ENCODE results near the gene FN1.
A peak's percentile ranks its signal among the peaks of the same experiment; 100 is the strongest.

FN1 gene

GRCh38 chr2:215430528-215431187 is 5.2 kb downstream of the FN1 start:
- Histone ChIP-seq H3K9ac (ENCODE audit: low read depth, low read length) (no peak overlapping the region), H3K27me3 (ENCODE audit: control insufficient read depth, insufficient read depth, low read length) (peaks cover 9% of the 10 kb centered on the region; the same call in 1 of the 2 replicates), H3K4me1 (ENCODE audit: control insufficient read depth, insufficient read depth, low read length) (peaks cover 10% of the 10 kb centered on the region), H3K4me3 (ENCODE audit: low read depth, low read length) (no peak overlapping the region), H3K27ac (ENCODE audit: low read depth, low read length) (no peak overlapping the region), H3K36me3 (ENCODE audit: control insufficient read depth, insufficient read depth, low read length) (peaks cover 63% of the 10 kb centered on the region), H3K9me3 (ENCODE audit: control insufficient read depth, insufficient read depth, low read length) (no peaks in the 10 kb centered on the region)

- no peaks in the 10 kb centered on the region for H3K9me3 ChIP-seq (ENCODE audit: control insufficient read depth, insufficient read depth, low read length)
- peaks cover under 1% of the 10 kb centered on the region for H3K4me1 ChIP-seq (ENCODE audit: control insufficient read depth, insufficient read depth, low read length)
- H3K27ac ChIP-seq (ENCODE audit: low read depth, low read length): no peak overlapping the region
- peaks cover 72% of the 10 kb centered on the region for H3K36me3 ChIP-seq (ENCODE audit: control insufficient read depth, insufficient read depth, low read length)
- no peak overlapping the region for H3K9ac ChIP-seq (ENCODE audit: low read depth, low read length)
- H3K27me3 ChIP-seq (ENCODE audit: control insufficient read depth, insufficient read depth, low read length): 0 out of 2 replicates have a peak, but pooled peaks cover under 1% of the 10 kb centered on the region
- H3K4me3 ChIP-seq (ENCODE audit: low read depth, low read length): no peak overlapping the region
Observed at GRCh38 chr2:215429424-215429823, 6.4 kb downstream of the FN1 start.

- Histone ChIP-seq H3K27me3 (ENCODE audit: control insufficient read depth, insufficient read depth, low read length) (no peaks in the 10 kb centered on the region), H3K9me3 (ENCODE audit: control insufficient read depth, insufficient read depth, low read length) (no peaks in the 10 kb centered on the region), H3K4me1 (ENCODE audit: control insufficient read depth, insufficient read depth, low read length) (no peaks in the 10 kb centered on the region), H3K4me3 (ENCODE audit: low read depth, low read length) (no peak overlapping the region), H3K9ac (ENCODE audit: low read depth, low read length) (no peak overlapping the region), H3K36me3 (ENCODE audit: control insufficient read depth, insufficient read depth, low read length) (peaks cover 83% of the 10 kb centered on the region), H3K27ac (ENCODE audit: low read depth, low read length) (no peak overlapping the region)
Observed at GRCh38 chr2:215428060-215428910, 7.6 kb downstream of the FN1 start.

- Histone ChIP-seq H3K9me3 (ENCODE audit: control insufficient read depth, insufficient read depth, low read length) (no peaks in the 10 kb centered on the region), H3K4me1 (ENCODE audit: control insufficient read depth, insufficient read depth, low read length) (no peaks in the 10 kb centered on the region), H3K27me3 (ENCODE audit: control insufficient read depth, insufficient read depth, low read length) (no peaks in the 10 kb centered on the region), H3K36me3 (ENCODE audit: control insufficient read depth, insufficient read depth, low read length) (peaks cover 83% of the 10 kb centered on the region), H3K4me3 (ENCODE audit: low read depth, low read length) (no peak overlapping the region), H3K27ac (ENCODE audit: low read depth, low read length) (no peak overlapping the region), H3K9ac (ENCODE audit: low read depth, low read length) (no peak overlapping the region)
Observed at GRCh38 chr2:215427585-215427984, 8.3 kb downstream of the FN1 start.

DNA sequence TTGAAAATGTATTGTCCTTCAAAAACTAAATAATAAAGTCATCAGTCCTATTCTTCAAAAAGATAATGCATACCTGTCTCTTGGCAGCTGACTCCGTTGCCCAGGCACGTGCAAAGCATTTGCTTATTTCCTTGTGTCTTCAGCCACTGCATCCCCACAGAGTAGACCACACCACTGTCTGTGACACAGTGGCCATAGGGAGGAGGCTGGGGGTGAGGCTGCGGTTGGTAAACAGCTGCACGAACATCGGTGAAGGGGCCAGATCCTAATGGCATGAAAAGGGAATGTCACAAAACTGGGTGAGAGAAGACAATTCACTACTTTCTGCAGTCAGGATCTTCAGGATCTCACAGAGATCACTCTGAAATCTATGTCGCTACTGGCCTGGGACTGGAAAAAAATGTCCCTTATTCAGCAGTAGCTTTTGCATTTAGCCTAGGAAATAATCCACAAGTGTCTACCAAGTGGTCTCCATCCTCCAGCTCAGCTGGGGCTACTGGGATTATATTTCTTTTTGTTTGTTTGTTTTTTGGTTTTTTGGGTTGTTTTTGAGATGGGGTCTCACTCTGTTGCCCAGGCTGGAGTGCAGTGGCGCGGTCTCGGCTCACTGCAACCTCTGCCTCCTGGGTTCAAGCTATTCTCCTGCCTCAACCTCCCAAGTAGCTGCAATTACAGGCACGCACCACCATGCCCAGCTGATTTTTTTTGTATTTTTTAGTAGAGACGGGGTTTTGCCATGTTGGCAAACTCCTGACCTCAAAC is 10.7 kb downstream of the FN1 start:
- no peak overlapping the region for H3K4me3 ChIP-seq (ENCODE audit: low read depth, low read length)
- no peaks in the 10 kb centered on the region for H3K27me3 ChIP-seq (ENCODE audit: control insufficient read depth, insufficient read depth, low read length)
- no peaks in the 10 kb centered on the region for H3K9me3 ChIP-seq (ENCODE audit: control insufficient read depth, insufficient read depth, low read length)
- no peaks in the 10 kb centered on the region for H3K4me1 ChIP-seq (ENCODE audit: control insufficient read depth, insufficient read depth, low read length)
- no peak overlapping the region for H3K27ac ChIP-seq (ENCODE audit: low read depth, low read length)
- H3K36me3 ChIP-seq (ENCODE audit: control insufficient read depth, insufficient read depth, low read length): peaks cover 84% of the 10 kb centered on the region
- no peak overlapping the region for H3K9ac ChIP-seq (ENCODE audit: low read depth, low read length)

GRCh38 chr2:215423928-215424540 is 11.8 kb downstream of the FN1 start:
- H3K27me3 ChIP-seq (ENCODE audit: control insufficient read depth, insufficient read depth, low read length): no peaks in the 10 kb centered on the region
- no peaks in the 10 kb centered on the region for H3K4me1 ChIP-seq (ENCODE audit: control insufficient read depth, insufficient read depth, low read length)
- H3K9ac ChIP-seq (ENCODE audit: low read depth, low read length): no peak overlapping the region
- peaks cover 81% of the 10 kb centered on the region for H3K36me3 ChIP-seq (ENCODE audit: control insufficient read depth, insufficient read depth, low read length)
- no peak overlapping the region for H3K4me3 ChIP-seq (ENCODE audit: low read depth, low read length)
- H3K9me3 ChIP-seq (ENCODE audit: control insufficient read depth, insufficient read depth, low read length): no peaks in the 10 kb centered on the region
- no peak overlapping the region for H3K27ac ChIP-seq (ENCODE audit: low read depth, low read length)

DNA sequence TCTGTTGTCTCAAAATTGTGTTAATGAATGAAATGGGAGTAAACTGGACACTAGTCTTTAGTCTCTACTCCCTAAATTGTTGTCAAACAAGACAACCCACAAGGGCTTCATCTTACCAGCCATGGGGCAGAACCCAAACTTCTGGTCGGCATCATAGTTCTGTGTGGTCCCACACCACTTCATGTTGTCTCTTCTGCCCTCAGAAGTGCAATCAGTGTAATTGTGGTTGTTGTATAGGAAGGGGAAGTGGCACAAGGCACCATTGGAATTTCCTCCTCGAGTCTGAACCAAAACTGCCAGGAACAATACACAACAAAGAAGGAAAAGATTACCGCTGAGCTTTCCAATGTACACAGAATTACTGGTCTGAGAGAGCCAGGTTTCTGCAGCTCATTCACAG is 12.6 kb downstream of the FN1 start:
- Histone ChIP-seq H3K27me3 (ENCODE audit: control insufficient read depth, insufficient read depth, low read length) (no peaks in the 10 kb centered on the region), H3K27ac (ENCODE audit: low read depth, low read length) (no peak overlapping the region), H3K36me3 (ENCODE audit: control insufficient read depth, insufficient read depth, low read length) (peaks cover 84% of the 10 kb centered on the region), H3K4me1 (ENCODE audit: control insufficient read depth, insufficient read depth, low read length) (no peaks in the 10 kb centered on the region), H3K9me3 (ENCODE audit: control insufficient read depth, insufficient read depth, low read length) (no peaks in the 10 kb centered on the region), H3K9ac (ENCODE audit: low read depth, low read length) (no peak overlapping the region), H3K4me3 (ENCODE audit: low read depth, low read length) (no peak overlapping the region)

DNA sequence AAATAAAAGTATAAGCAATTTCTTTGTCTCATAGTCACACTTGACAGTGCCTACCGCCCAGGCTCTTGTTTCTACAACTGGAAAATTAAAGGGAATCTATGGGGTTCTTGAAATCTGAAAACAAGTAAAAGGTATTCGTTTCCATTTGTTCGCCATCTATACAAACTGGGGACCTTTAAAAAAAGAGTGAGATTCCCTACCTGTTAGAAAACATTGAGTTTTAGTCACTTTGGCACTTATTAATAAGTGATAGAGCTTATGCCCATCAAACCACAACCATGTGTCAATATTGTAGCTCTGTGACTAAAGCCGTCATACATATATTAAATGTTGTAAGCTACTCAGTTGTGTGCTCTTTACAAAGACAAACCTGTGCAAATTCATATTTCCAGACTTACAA is 13.2 kb downstream of the FN1 start:
- no peak overlapping the region for H3K27ac ChIP-seq (ENCODE audit: low read depth, low read length)
- H3K27me3 ChIP-seq (ENCODE audit: control insufficient read depth, insufficient read depth, low read length): no peaks in the 10 kb centered on the region
- H3K4me1 ChIP-seq (ENCODE audit: control insufficient read depth, insufficient read depth, low read length): no peaks in the 10 kb centered on the region
- H3K36me3 ChIP-seq (ENCODE audit: control insufficient read depth, insufficient read depth, low read length): peaks cover 84% of the 10 kb centered on the region
- no peak overlapping the region for H3K4me3 ChIP-seq (ENCODE audit: low read depth, low read length)
- H3K9ac ChIP-seq (ENCODE audit: low read depth, low read length): no peak overlapping the region
- no peaks in the 10 kb centered on the region for H3K9me3 ChIP-seq (ENCODE audit: control insufficient read depth, insufficient read depth, low read length)

GRCh38 chr2:215421859-215422461 is 13.9 kb downstream of the FN1 start:
- no peaks in the 10 kb centered on the region for H3K27me3 ChIP-seq (ENCODE audit: control insufficient read depth, insufficient read depth, low read length)
- H3K4me1 ChIP-seq (ENCODE audit: control insufficient read depth, insufficient read depth, low read length): no peaks in the 10 kb centered on the region
- H3K27ac ChIP-seq (ENCODE audit: low read depth, low read length): no peak overlapping the region
- no peaks in the 10 kb centered on the region for H3K9me3 ChIP-seq (ENCODE audit: control insufficient read depth, insufficient read depth, low read length)
- no peak overlapping the region for H3K9ac ChIP-seq (ENCODE audit: low read depth, low read length)
- no peak overlapping the region for H3K4me3 ChIP-seq (ENCODE audit: low read depth, low read length)
- peaks cover 80% of the 10 kb centered on the region for H3K36me3 ChIP-seq (ENCODE audit: control insufficient read depth, insufficient read depth, low read length)

DNA sequence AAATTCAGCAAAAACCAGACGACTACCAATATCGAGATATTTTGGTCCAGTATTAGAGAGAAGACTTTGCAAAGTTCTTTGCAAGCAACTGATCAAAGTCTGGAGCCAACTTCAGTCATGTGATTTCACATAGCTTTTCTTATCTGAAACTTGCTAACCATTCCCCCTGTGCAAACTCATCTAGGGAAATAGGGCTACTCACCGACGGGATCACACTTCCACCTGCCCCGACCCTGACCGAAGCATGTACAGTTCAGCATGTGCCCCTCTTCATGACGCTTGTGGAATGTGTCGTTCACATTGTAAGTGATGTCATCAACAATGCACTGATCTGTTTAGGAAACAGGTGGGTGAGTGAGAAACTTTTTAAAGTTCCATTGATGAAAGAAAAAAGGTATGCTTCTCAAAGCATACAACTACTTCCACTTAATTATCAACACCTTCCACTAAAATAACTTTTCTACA is 15.4 kb downstream of the FN1 start:
- Histone ChIP-seq H3K36me3 (ENCODE audit: control insufficient read depth, insufficient read depth, low read length) (peaks cover 84% of the 10 kb centered on the region), H3K4me1 (ENCODE audit: control insufficient read depth, insufficient read depth, low read length) (no peaks in the 10 kb centered on the region), H3K27ac (ENCODE audit: low read depth, low read length) (peak overlapping the region; percentile 27)

More for the DNA sequence above, 15.4 kb downstream of the FN1 start:
- no peaks in the 10 kb centered on the region for H3K9me3 ChIP-seq (ENCODE audit: control insufficient read depth, insufficient read depth, low read length)
- H3K4me3 ChIP-seq (ENCODE audit: low read depth, low read length): no peak overlapping the region
- no peaks in the 10 kb centered on the region for H3K27me3 ChIP-seq (ENCODE audit: control insufficient read depth, insufficient read depth, low read length)
- H3K9ac ChIP-seq (ENCODE audit: low read depth, low read length): no peak overlapping the region
